ENCODE results near the gene TUT4.

GRCh38 chr1:52549267-52549666 lies 3.6 kb downstream of the TUT4 start:
- TF ChIP-seq POLR2AphosphoS5 (IDR thresholded peaks at IDR 0.05) = no peak
- TF ChIP-seq CTCF (IDR thresholded peaks at IDR 0.05) = no peak
- no peak for TF ChIP-seq EP300 (IDR thresholded peaks at IDR 0.05)
